Mesothelial cell of epicardium (in vitro differentiated cells): ENCODE measurements around the gene ASPHD2. TPM values are rescaled to one million over a fixed set of nuclear protein-coding genes. Genes with fewer than 3 reads are reported as not detected.
A peak's percentile ranks its signal among the peaks of the same experiment; 100 is the strongest.
"Not testable (repeated sequence)": the region's sequence is repeated elsewhere in the genome, so short reads cannot be mapped to it uniquely, and the experiment has no call there.

Source experiments
- DNase-seq, 2 experiments: peaks; one replicate each; pipeline ENCODE4 v3.0.0; 2021; ENCODE audit warnings: low spot score in 2 of 2; ENCODE audit not compliant: unreplicated experiment in 2 of 2
- H3K27ac Mint-ChIP-seq: 2 replicates; pipeline ENCODE4 v1.8.0; 2021; ENCODE audit warnings: mixed read lengths
- H3K27me3 Mint-ChIP-seq: 2 replicates; pipeline ENCODE4 v1.8.0; 2021; ENCODE audit warnings: low read depth, mixed read lengths
- H3K36me3 Mint-ChIP-seq: 2 replicates; pipeline ENCODE4 v1.8.0; 2021; ENCODE audit warnings: mixed read lengths
- H3K4me1 Mint-ChIP-seq: 2 replicates; pipeline ENCODE4 v1.8.0; 2021; ENCODE audit warnings: mixed read lengths
- H3K4me3 Mint-ChIP-seq: 2 replicates; pipeline ENCODE4 v1.8.0; 2021; ENCODE audit warnings: mild to moderate bottlenecking, moderate library complexity, mixed read lengths
- H3K9me3 Mint-ChIP-seq: 2 replicates; pipeline ENCODE4 v1.8.0; 2021; ENCODE audit warnings: mixed read lengths
- CTCF ChIP-seq: fragments of 200-600 bp; sonication (generic); IDR thresholded peaks from one replicate; pipeline ENCODE4 v1.5.0; 2021; ENCODE audit warnings: antibody characterized with exemption; ENCODE audit not compliant: unreplicated experiment
- total RNA-seq: library from RNA; stranded (reverse); gene quantifications from 3 replicates; pipeline ENCODE4 v1.2.1, GENCODE V29; 2021

Gene ASPHD2
- total RNA-seq, 1 donor from 2014 or later = 2.5 TPM

GRCh38 chr22:26398741-26399153 is 30.3 kb upstream of the ASPHD2 start:
- H3K4me1 Mint-ChIP-seq = no peaks in the 10 kb centered on the region
- H3K27ac Mint-ChIP-seq = no peak overlapping the region
- peak in 1 of 2 experiments; percentile 18 for DNase-seq
- TF ChIP-seq CTCF = no peak
- H3K9me3 Mint-ChIP-seq = no peaks in the 10 kb centered on the region
- H3K4me3 Mint-ChIP-seq = no peak overlapping the region
- H3K27me3 Mint-ChIP-seq = peaks cover 27% of the 10 kb centered on the region
- H3K36me3 Mint-ChIP-seq = no peaks in the 10 kb centered on the region

- TF ChIP-seq CTCF = no peak
- no peak overlapping the region for H3K27ac Mint-ChIP-seq
- no peak overlapping the region for H3K4me3 Mint-ChIP-seq
- H3K27me3 Mint-ChIP-seq = peaks cover 25% of the 10 kb centered on the region
- no peak for DNase-seq
- no peaks in the 10 kb centered on the region for H3K36me3 Mint-ChIP-seq
- no peaks in the 10 kb centered on the region for H3K4me1 Mint-ChIP-seq
- H3K9me3 Mint-ChIP-seq = no peaks in the 10 kb centered on the region
These were observed 29.8 kb upstream of the ASPHD2 start for GRCh38 chr22:26399289-26399688.

- Mint-ChIP-seq H3K36me3 (no peaks in the 10 kb centered on the region), H3K4me1 (no peaks in the 10 kb centered on the region), H3K9me3 (no peaks in the 10 kb centered on the region), H3K27ac (no peak overlapping the region), H3K4me3 (no peak overlapping the region), H3K27me3 (peaks cover 25% of the 10 kb centered on the region)
- no peak for DNase-seq
- TF ChIP-seq CTCF = no peak
These were observed 27.3 kb upstream of the ASPHD2 start for GRCh38 chr22:26401726-26402125.

GRCh38 chr22:26404851-26405421 is 24.1 kb upstream of the ASPHD2 start:
- Mint-ChIP-seq H3K4me3 (no peak overlapping the region), H3K4me1 (no peaks in the 10 kb centered on the region), H3K36me3 (no peaks in the 10 kb centered on the region), H3K9me3 (no peaks in the 10 kb centered on the region), H3K27ac (no peak overlapping the region), H3K27me3 (peaks cover 25% of the 10 kb centered on the region)
- no peak for DNase-seq
- TF ChIP-seq CTCF = no peak

- no peak for TF ChIP-seq CTCF
- no peaks in the 10 kb centered on the region for H3K36me3 Mint-ChIP-seq
- no peak for DNase-seq
- no peak overlapping the region for H3K27ac Mint-ChIP-seq
- H3K4me1 Mint-ChIP-seq = no peaks in the 10 kb centered on the region
- peaks cover 27% of the 10 kb centered on the region for H3K27me3 Mint-ChIP-seq
- H3K9me3 Mint-ChIP-seq = no peaks in the 10 kb centered on the region
- no peak overlapping the region for H3K4me3 Mint-ChIP-seq
These were observed 22.9 kb upstream of the ASPHD2 start for GRCh38 chr22:26406118-26406517.

GRCh38 chr22:26408562-26409220 is 20.4 kb upstream of the ASPHD2 start:
- not testable (repeated sequence) for H3K9me3 Mint-ChIP-seq, H3K4me1 Mint-ChIP-seq, H3K27ac Mint-ChIP-seq, DNase-seq, H3K36me3 Mint-ChIP-seq, H3K4me3 Mint-ChIP-seq
- H3K27me3 Mint-ChIP-seq = peaks cover 19% of the 10 kb centered on the region
